K562 (cell line): ENCODE results near the gene OR2C3. TPM values are rescaled to one million over a fixed set of nuclear protein-coding genes. Genes with fewer than 3 reads are reported as not detected.

Experiments used
- CBFA2T3 ChIP-seq: fragments of 450-650 bp; IDR thresholded peaks from 2 replicates; pipeline ENCODE4 v1.6.1; 2017
- CEBPB ChIP-seq: fragments of 450-650 bp; IDR thresholded peaks from 2 replicates; pipeline ENCODE4 v1.6.1; 2016; ENCODE audit warnings: missing genetic modification characterization, missing compliant biosample characterization
- DNMT1 ChIP-seq: fragments of 450-650 bp; IDR thresholded peaks from 2 replicates; pipeline ENCODE4 v1.6.1; 2016; ENCODE audit warnings: antibody characterized with exemption, mild to moderate bottlenecking
- EWSR1 ChIP-seq: fragments of 450-650 bp; IDR thresholded peaks from 2 replicates; pipeline ENCODE4 v1.6.1; 2018; ENCODE audit warnings: borderline replicate concordance, mild to moderate bottlenecking, low read depth, moderate library complexity; ENCODE audit not compliant: partially characterized antibody
- HDAC3 ChIP-seq: fragments of 450-650 bp; IDR thresholded peaks from 2 replicates; pipeline ENCODE4 v1.6.1; 2018; ENCODE audit warnings: borderline replicate concordance, mild to moderate bottlenecking, moderate library complexity; ENCODE audit not compliant: partially characterized antibody
- MTA2 ChIP-seq: fragments of 450-650 bp; IDR thresholded peaks from 2 replicates; pipeline ENCODE4 v1.6.1; 2016; ENCODE audit warnings: low read depth
- MYNN ChIP-seq, 2 experiments: sonication (generic); formaldehyde crosslinking in 1 of 2; IDR thresholded peaks; 2 replicates each; pipeline versions ENCODE4 v1.5.0 to v1.6.1; 2016 to 2020; ENCODE audit warnings: antibody characterized with exemption in 1 of 2, missing genetic modification reagents in 1 of 2
- PML ChIP-seq: IDR thresholded peaks from 2 replicates; pipeline ENCODE4 v1.6.1; 2012; ENCODE audit warnings: low read length, inconsistent platforms
- SMARCA4 ChIP-seq: fragments of 450-650 bp; IDR thresholded peaks from 2 replicates; pipeline ENCODE4 v1.6.1; 2016
- SPI1 ChIP-seq: IDR thresholded peaks from 2 replicates; pipeline ENCODE4 v1.6.1; 2011; ENCODE audit warnings: low read depth, low read length, control low read depth, borderline replicate concordance
- SRF ChIP-seq, 2 experiments: fragments of 250-450, 450-650 bp in 1 of 2; sonication (Bioruptor Pico) in 1 of 2; sonication (generic) in 1 of 2; formaldehyde crosslinking; IDR thresholded peaks; 2 replicates each; pipeline versions ENCODE4 v1.5.0 to v1.5.1; 2020 to 2022; ENCODE audit warnings: mild to moderate bottlenecking in 1 of 2, missing genetic modification reagents in 1 of 2
- ZC3H11A ChIP-seq: IDR thresholded peaks from 2 replicates; pipeline ENCODE4 v1.6.1; 2012; ENCODE audit warnings: low read depth, low read length, improper control_type of control experiment
- ZNF197 ChIP-seq: fragments of 200-800 bp; sonication (Bioruptor generic); IDR thresholded peaks from 2 replicates; pipeline ENCODE4 v1.6.1; 2016; ENCODE audit warnings: low read depth, missing genetic modification characterization, missing compliant biosample characterization
- ZNF253 ChIP-seq: fragments of 250-450 bp; sonication (Bioruptor Pico); conservative IDR thresholded peaks from 2 replicates; pipeline ENCODE4 v1.6.1; 2021; ENCODE audit warnings: mild to moderate bottlenecking
- ZNF766 ChIP-seq: fragments of 200-800 bp; sonication (Bioruptor generic); conservative IDR thresholded peaks from 2 replicates; pipeline ENCODE4 v1.6.1; 2016; ENCODE audit warnings: missing genetic modification characterization, missing compliant biosample characterization
- polyA plus RNA-seq, 8 experiments: library from polyadenylated mRNA; depleted of rRNA in 4 of 8; stranded (reverse) in 5 of 8; unstranded in 3 of 8; fragments of >200 nt; fragmentation: Nextera tagmentation in 2 of 8; fragmentation: Illumina TruSeq in 1 of 8; extraction: Ambion mirVana in 2 of 8; extraction: Trizol in 1 of 8; gene quantifications; 2 replicates each; pipeline versions ENCODE4 v1.2.1 to v1.2.3, GENCODE V29; 2011 to 2014; ENCODE audit warnings: inconsistent platforms in 1 of 8, missing spikeins in 1 of 8
- total RNA-seq, 7 experiments: library from RNA; depleted of rRNA in 6 of 7; stranded (reverse); fragments of >200 nt in 6 of 7; fragmentation: Illumina TruSeq in 2 of 7; extraction: Trizol in 2 of 7; gene quantifications; 2 replicates each; pipeline versions ENCODE4 v1.2.1 to v1.2.3, GENCODE V29; 2011 to 2021; ENCODE audit warnings: low replicate concordance in 1 of 7
- TF ChIP-seq, protein P1 (sequence below): fragments of 250-450 bp; sonication (Bioruptor Pico); IDR thresholded peaks from 2 replicates; pipeline ENCODE4 v1.9.0; 2021; ENCODE audit warnings: mild to moderate bottlenecking, inconsistent platforms
- TF ChIP-seq, protein P2 (sequence below): fragments of 250-450 bp; sonication (Bioruptor Pico); IDR thresholded peaks from 2 replicates; pipeline ENCODE4 v1.8.0; 2021; ENCODE audit warnings: moderate library complexity, mild to moderate bottlenecking, inconsistent platforms
- TF ChIP-seq, protein P3 (sequence below): fragments of 250-450 bp; sonication (Bioruptor Pico); IDR thresholded peaks from 2 replicates; pipeline ENCODE4 v1.4.0; 2020; ENCODE audit warnings: mild to moderate bottlenecking
- TF ChIP-seq, protein P4 (sequence below): fragments of 450-650 bp; IDR thresholded peaks from 2 replicates; pipeline ENCODE4 v1.7.1; 2018; ENCODE audit warnings: mild to moderate bottlenecking, low read depth; ENCODE audit not compliant: partially characterized antibody

The OR2C3 gene
- total and polyA plus RNA-seq, 9 of the 15 experiments (the other 6 are each of a cell fraction or from before 2014, with no cell fraction given): under 0.01 to 0.05 (median 0.03) TPM; not detected in 4

DNA sequence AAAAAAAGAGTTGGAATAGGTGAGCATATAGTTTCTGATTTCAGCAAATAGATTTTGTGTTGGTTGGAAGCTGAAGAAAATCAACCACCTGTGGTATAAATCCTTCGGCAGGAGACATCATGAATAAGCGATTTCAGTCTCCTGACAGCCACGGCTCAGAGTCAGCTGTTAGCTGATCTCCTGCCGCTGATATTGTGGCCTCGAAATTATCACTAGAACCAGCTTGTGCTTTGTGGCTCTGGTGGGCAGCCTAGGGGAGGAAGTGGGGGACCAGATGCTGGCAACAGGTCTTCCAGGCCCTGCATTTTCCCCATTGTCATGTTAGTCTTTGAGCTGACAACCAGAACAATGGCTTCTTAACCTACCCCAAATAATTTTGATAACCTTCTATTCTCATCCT is 11.9 kb upstream of the OR2C3 start (continued):
- TF ChIP-seq, protein P1, sequence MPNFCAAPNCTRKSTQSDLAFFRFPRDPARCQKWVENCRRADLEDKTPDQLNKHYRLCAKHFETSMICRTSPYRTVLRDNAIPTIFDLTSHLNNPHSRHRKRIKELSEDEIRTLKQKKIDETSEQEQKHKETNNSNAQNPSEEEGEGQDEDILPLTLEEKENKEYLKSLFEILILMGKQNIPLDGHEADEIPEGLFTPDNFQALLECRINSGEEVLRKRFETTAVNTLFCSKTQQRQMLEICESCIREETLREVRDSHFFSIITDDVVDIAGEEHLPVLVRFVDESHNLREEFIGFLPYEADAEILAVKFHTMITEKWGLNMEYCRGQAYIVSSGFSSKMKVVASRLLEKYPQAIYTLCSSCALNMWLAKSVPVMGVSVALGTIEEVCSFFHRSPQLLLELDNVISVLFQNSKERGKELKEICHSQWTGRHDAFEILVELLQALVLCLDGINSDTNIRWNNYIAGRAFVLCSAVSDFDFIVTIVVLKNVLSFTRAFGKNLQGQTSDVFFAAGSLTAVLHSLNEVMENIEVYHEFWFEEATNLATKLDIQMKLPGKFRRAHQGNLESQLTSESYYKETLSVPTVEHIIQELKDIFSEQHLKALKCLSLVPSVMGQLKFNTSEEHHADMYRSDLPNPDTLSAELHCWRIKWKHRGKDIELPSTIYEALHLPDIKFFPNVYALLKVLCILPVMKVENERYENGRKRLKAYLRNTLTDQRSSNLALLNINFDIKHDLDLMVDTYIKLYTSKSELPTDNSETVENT (CRISPR knock-in tag): no peak
- TF ChIP-seq MTA2: no peak; the same call in 1 of the 2 replicates
- no peak for TF ChIP-seq ZC3H11A
- peak; percentile 55; the same call in 1 of the 2 replicates for TF ChIP-seq SMARCA4
- TF ChIP-seq HDAC3: no peak
- TF ChIP-seq, protein P2, sequence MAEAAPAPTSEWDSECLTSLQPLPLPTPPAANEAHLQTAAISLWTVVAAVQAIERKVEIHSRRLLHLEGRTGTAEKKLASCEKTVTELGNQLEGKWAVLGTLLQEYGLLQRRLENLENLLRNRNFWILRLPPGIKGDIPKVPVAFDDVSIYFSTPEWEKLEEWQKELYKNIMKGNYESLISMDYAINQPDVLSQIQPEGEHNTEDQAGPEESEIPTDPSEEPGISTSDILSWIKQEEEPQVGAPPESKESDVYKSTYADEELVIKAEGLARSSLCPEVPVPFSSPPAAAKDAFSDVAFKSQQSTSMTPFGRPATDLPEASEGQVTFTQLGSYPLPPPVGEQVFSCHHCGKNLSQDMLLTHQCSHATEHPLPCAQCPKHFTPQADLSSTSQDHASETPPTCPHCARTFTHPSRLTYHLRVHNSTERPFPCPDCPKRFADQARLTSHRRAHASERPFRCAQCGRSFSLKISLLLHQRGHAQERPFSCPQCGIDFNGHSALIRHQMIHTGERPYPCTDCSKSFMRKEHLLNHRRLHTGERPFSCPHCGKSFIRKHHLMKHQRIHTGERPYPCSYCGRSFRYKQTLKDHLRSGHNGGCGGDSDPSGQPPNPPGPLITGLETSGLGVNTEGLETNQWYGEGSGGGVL: no peak
- TF ChIP-seq MYNN (IDR thresholded peaks at IDR 0.05): peak; percentile 55; the same call in 1 of the 2 replicates
- TF ChIP-seq MYNN (CRISPR knock-in tag; IDR thresholded peaks at IDR 0.05): no peak
- TF ChIP-seq, protein P3, sequence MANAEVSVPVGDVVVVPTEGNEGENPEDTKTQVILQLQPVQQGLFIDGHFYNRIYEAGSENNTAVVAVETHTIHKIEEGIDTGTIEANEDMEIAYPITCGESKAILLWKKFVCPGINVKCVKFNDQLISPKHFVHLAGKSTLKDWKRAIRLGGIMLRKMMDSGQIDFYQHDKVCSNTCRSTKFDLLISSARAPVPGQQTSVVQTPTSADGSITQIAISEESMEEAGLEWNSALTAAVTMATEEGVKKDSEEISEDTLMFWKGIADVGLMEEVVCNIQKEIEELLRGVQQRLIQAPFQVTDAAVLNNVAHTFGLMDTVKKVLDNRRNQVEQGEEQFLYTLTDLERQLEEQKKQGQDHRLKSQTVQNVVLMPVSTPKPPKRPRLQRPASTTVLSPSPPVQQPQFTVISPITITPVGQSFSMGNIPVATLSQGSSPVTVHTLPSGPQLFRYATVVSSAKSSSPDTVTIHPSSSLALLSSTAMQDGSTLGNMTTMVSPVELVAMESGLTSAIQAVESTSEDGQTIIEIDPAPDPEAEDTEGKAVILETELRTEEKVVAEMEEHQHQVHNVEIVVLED (CRISPR knock-in tag): no peak
- TF ChIP-seq, protein P4, sequence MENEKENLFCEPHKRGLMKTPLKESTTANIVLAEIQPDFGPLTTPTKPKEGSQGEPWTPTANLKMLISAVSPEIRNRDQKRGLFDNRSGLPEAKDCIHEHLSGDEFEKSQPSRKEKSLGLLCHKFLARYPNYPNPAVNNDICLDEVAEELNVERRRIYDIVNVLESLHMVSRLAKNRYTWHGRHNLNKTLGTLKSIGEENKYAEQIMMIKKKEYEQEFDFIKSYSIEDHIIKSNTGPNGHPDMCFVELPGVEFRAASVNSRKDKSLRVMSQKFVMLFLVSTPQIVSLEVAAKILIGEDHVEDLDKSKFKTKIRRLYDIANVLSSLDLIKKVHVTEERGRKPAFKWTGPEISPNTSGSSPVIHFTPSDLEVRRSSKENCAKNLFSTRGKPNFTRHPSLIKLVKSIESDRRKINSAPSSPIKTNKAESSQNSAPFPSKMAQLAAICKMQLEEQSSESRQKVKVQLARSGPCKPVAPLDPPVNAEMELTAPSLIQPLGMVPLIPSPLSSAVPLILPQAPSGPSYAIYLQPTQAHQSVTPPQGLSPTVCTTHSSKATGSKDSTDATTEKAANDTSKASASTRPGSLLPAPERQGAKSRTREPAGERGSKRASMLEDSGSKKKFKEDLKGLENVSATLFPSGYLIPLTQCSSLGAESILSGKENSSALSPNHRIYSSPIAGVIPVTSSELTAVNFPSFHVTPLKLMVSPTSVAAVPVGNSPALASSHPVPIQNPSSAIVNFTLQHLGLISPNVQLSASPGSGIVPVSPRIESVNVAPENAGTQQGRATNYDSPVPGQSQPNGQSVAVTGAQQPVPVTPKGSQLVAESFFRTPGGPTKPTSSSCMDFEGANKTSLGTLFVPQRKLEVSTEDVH: no peak
- no peak for TF ChIP-seq CEBPB (tag)
- TF ChIP-seq SPI1: peak; percentile 89
- no peak for TF ChIP-seq SRF (CRISPR knock-in tag; IDR thresholded peaks at IDR 0.05)
- TF ChIP-seq DNMT1: no peak
- TF ChIP-seq ZNF766: peak; percentile 78; the same call in 1 of the 2 replicates
- no peak for TF ChIP-seq EWSR1
- TF ChIP-seq CBFA2T3: peak; percentile 82
- no peak for TF ChIP-seq ZNF253 (CRISPR knock-in tag)
- peak; percentile 79; the same call in 1 of the 2 replicates for TF ChIP-seq PML
- 0 out of 2 replicates have a peak, but pooled peaks have one; percentile 50 for TF ChIP-seq ZNF197 (CRISPR knock-in tag)
